H1 (cell line): Measurements from ENCODE around the gene STX18. TPM values are rescaled to one million over a fixed set of nuclear protein-coding genes. Genes with fewer than 3 reads are reported as not detected.
A peak's percentile ranks its signal among the peaks of the same experiment; 100 is the strongest.

Experiments
- CTCF ChIA-PET: fragments of 300-600 bp; sonication (Branson Sonifier 250); formaldehyde crosslinking; loops from one replicate; lab custom pipeline; 2021; ENCODE audit not compliant: partially characterized antibody; lab: Charles Lee
- POLR2A ChIA-PET: fragments of 300-600 bp; sonication (Branson Sonifier 250); formaldehyde crosslinking; loops from one replicate; lab custom pipeline; 2021; ENCODE audit warnings: inconsistent platforms; ENCODE audit not compliant: partially characterized antibody; lab: Charles Lee
- DNase-seq, 2 experiments: peaks; one replicate each; pipeline versions ENCODE4 v3.0.0 to v3.0.0-alpha.2; 2010 to 2022; ENCODE audit warnings: low spot score in 2 of 2, low read depth in 1 of 2, mixed read lengths in 1 of 2
- FAIRE-seq: peaks from 2 replicates; lab custom pipeline; 2011; peaks lifted over from hg19 to GRCh38; lab: Jason Lieb, UNC
- H2AFZ ChIP-seq: 2 replicates; pipeline ENCODE4 v1.8.1; 2012; ENCODE audit warnings: low read length, inconsistent platforms
- H2AK5ac ChIP-seq: 2 replicates; pipeline ENCODE4 v1.6.1; 2013; ENCODE audit warnings: low read depth, low read length
- H2BK120ac ChIP-seq: replicated peaks from 2 replicates; pipeline ENCODE3; 2013; ENCODE audit warnings: low read depth, low read length, inconsistent platforms
- H2BK12ac ChIP-seq: 2 replicates; pipeline ENCODE4 v1.6.1; 2013; ENCODE audit warnings: low read depth, low read length
- H2BK15ac ChIP-seq: 2 replicates; pipeline ENCODE4 v1.6.1; 2013; ENCODE audit warnings: low read length
- H2BK20ac ChIP-seq: 2 replicates; pipeline ENCODE4 v1.6.1; 2013; ENCODE audit warnings: low read length
- H2BK5ac ChIP-seq: 2 replicates; pipeline ENCODE4 v1.6.1; 2013; ENCODE audit warnings: low read depth, low read length
- H3K14ac ChIP-seq: 2 replicates; pipeline ENCODE4 v1.6.1; 2013; ENCODE audit warnings: inconsistent platforms; ENCODE audit not compliant: insufficient read length
- H3K18ac ChIP-seq: 2 replicates; pipeline ENCODE4 v1.6.1; 2013; ENCODE audit warnings: low read length; ENCODE audit errors: extremely low read depth
- H3K23ac ChIP-seq: 2 replicates; pipeline ENCODE4 v1.6.1; 2013; ENCODE audit warnings: inconsistent platforms; ENCODE audit not compliant: insufficient read length
- H3K23me2 ChIP-seq: 2 replicates; pipeline ENCODE4 v1.6.1; 2013; ENCODE audit warnings: low read depth, low read length
- H3K27ac ChIP-seq: 2 replicates; pipeline ENCODE4 v1.6.1; 2011; ENCODE audit warnings: low read depth, low read length, inconsistent platforms
- H3K27me3 ChIP-seq, 4 experiments: replicated peaks in 1 of 4; 1 replicate in 1 of 4; 2 replicates in 3 of 4; pipeline versions ENCODE4 v1.6.1 to v1.8.1; 2011 to 2013; ENCODE audit warnings: low read length in 3 of 4, mild to moderate bottlenecking in 3 of 4, inconsistent platforms in 2 of 4, mixed read lengths in 2 of 4, moderate library complexity in 1 of 4; ENCODE audit not compliant: control insufficient read depth in 3 of 4, insufficient read depth in 3 of 4; ENCODE audit errors: extremely low read depth in 1 of 4
- H3K36me3 ChIP-seq, 4 experiments: 2 replicates each; pipeline versions ENCODE4 v1.6.1 to v1.8.1; 2011 to 2013; ENCODE audit warnings: mild to moderate bottlenecking in 4 of 4, low read length in 3 of 4, moderate library complexity in 2 of 4, control low read depth in 1 of 4, inconsistent platforms in 1 of 4; ENCODE audit not compliant: insufficient read depth in 4 of 4, control insufficient read depth in 2 of 4
- H3K4ac ChIP-seq: replicated peaks from 2 replicates; pipeline ENCODE3; 2013; ENCODE audit warnings: low read length, low read depth, mixed read lengths, inconsistent platforms; ENCODE audit not compliant: insufficient read length
- H3K4me1 ChIP-seq, 4 experiments: replicated peaks in 1 of 4; 1 replicate in 1 of 4; 2 replicates in 3 of 4; pipeline versions ENCODE4 v1.6.1 to v1.8.1; 2011 to 2013; ENCODE audit warnings: low read length in 3 of 4, inconsistent platforms in 2 of 4, mixed read lengths in 1 of 4; ENCODE audit not compliant: insufficient read depth in 4 of 4, control insufficient read depth in 3 of 4
- H3K4me2 ChIP-seq, 2 experiments: 2 replicates each; pipeline versions ENCODE4 v1.6.1 to v1.8.1; 2011 to 2013; ENCODE audit warnings: low read depth in 2 of 2, low read length in 2 of 2, control low read depth in 1 of 2, inconsistent platforms in 1 of 2, mild to moderate bottlenecking in 1 of 2; ENCODE audit not compliant: insufficient read depth in 1 of 2
- H3K4me3 ChIP-seq, 4 experiments: fragments of 200-600, 300-600 bp in 1 of 4; sonication (generic), shearing (Covaris generic), sonication (Bioruptor Twin) in 1 of 4; 2 replicates each; pipeline versions ENCODE4 v1.5.1 to v1.8.1; 2011 to 2016; ENCODE audit warnings: low read length in 4 of 4, low read depth in 3 of 4, control low read depth in 2 of 4, inconsistent platforms in 2 of 4, mild to moderate bottlenecking in 2 of 4, mixed read lengths in 1 of 4, moderate library complexity in 1 of 4; ENCODE audit not compliant: insufficient read depth in 2 of 4; ENCODE audit errors: extremely low read depth in 1 of 4
- H3K56ac ChIP-seq: replicated peaks from 2 replicates; pipeline ENCODE3; 2013; ENCODE audit warnings: low read depth, mild to moderate bottlenecking, mixed read lengths, low read length, inconsistent platforms; ENCODE audit not compliant: insufficient read length
- H3K79me1 ChIP-seq: 2 replicates; pipeline ENCODE4 v1.6.1; 2013; ENCODE audit warnings: low read depth, low read length, control low read depth
- H3K79me2 ChIP-seq, 2 experiments: 2 replicates each; pipeline versions ENCODE4 v1.6.1 to v1.8.1; 2012 to 2013; ENCODE audit warnings: low read length in 2 of 2, mild to moderate bottlenecking in 2 of 2, inconsistent platforms in 1 of 2; ENCODE audit not compliant: insufficient read depth in 2 of 2, control insufficient read depth in 1 of 2
- H3K9ac ChIP-seq, 4 experiments: replicated peaks in 1 of 4; 1 replicate in 1 of 4; 2 replicates in 3 of 4; pipeline versions ENCODE4 v1.6.1 to v1.8.1; 2011 to 2013; ENCODE audit warnings: low read depth in 3 of 4, low read length in 3 of 4, control low read depth in 2 of 4, mild to moderate bottlenecking in 2 of 4, moderate library complexity in 2 of 4, inconsistent platforms in 1 of 4; ENCODE audit errors: extremely low read depth in 1 of 4
- H3K9me3 ChIP-seq, 2 experiments: 2 replicates each; pipeline versions ENCODE4 v1.6.1 to v1.8.1; 2012 to 2013; ENCODE audit warnings: mild to moderate bottlenecking in 2 of 2, moderate library complexity in 2 of 2, control low read depth in 1 of 2, inconsistent platforms in 1 of 2, low read depth in 1 of 2, low read length in 1 of 2, mixed read lengths in 1 of 2; ENCODE audit not compliant: insufficient read depth in 2 of 2
- H4K20me1 ChIP-seq, 2 experiments: replicated peaks in 1 of 2; 2 replicates each; pipeline versions ENCODE3 to v1.8.1; 2011 to 2013; ENCODE audit warnings: inconsistent platforms in 2 of 2, low read length in 2 of 2, mild to moderate bottlenecking in 1 of 2; ENCODE audit not compliant: insufficient read depth in 2 of 2, control insufficient read depth in 1 of 2
- H4K5ac ChIP-seq: 2 replicates; pipeline ENCODE4 v1.6.1; 2013; ENCODE audit warnings: low read length, low read depth, mixed read lengths, inconsistent platforms; ENCODE audit not compliant: insufficient read length
- H4K8ac ChIP-seq: 2 replicates; pipeline ENCODE4 v1.8.0; 2013; ENCODE audit warnings: mild to moderate bottlenecking, moderate library complexity, low read length, inconsistent platforms; ENCODE audit not compliant: insufficient read depth; ENCODE audit errors: extremely low read depth
- H4K91ac ChIP-seq: replicated peaks from 2 replicates; pipeline ENCODE3; 2013; ENCODE audit warnings: low read length, mixed read lengths, inconsistent platforms; ENCODE audit not compliant: insufficient read length
- CREB1 ChIP-seq: IDR thresholded peaks from 2 replicates; pipeline ENCODE4 v1.6.1; 2012; ENCODE audit warnings: inconsistent platforms
- CTBP2 ChIP-seq: IDR thresholded peaks from 2 replicates; pipeline ENCODE4 v1.7.0; 2011; ENCODE audit warnings: borderline replicate concordance, mild to moderate bottlenecking, moderate library complexity, mixed read lengths, low read length; ENCODE audit not compliant: insufficient read depth, insufficient read length
- E2F6 ChIP-seq: IDR thresholded peaks from 2 replicates; pipeline ENCODE4 v1.6.1; 2012; ENCODE audit warnings: inconsistent platforms
- EGR1 ChIP-seq: IDR thresholded peaks from 2 replicates; pipeline ENCODE4 v1.6.1; 2011; ENCODE audit warnings: low read depth, low read length, borderline replicate concordance
- EP300 ChIP-seq, 2 experiments: IDR thresholded peaks; 1 replicate in 1 of 2; 2 replicates in 1 of 2; pipeline ENCODE4 v1.6.1; 2011 to 2012; ENCODE audit warnings: low read depth in 2 of 2, low read length in 2 of 2, mild to moderate bottlenecking in 2 of 2, borderline replicate concordance in 1 of 2, inconsistent platforms in 1 of 2, moderate library complexity in 1 of 2
- KDM1A ChIP-seq: fragments of 200-600, 300-600 bp; sonication (generic); IDR thresholded peaks from 2 replicates; pipeline ENCODE4 v1.7.1; 2016; ENCODE audit warnings: mild to moderate bottlenecking, low read length, borderline replicate concordance
- MAFK ChIP-seq: IDR thresholded peaks from 2 replicates; pipeline ENCODE4 v1.6.1; 2012; ENCODE audit warnings: low read depth, mild to moderate bottlenecking, improper control_type of control experiment, low read length
- MAX ChIP-seq: IDR thresholded peaks from 2 replicates; pipeline ENCODE4 v1.6.1; 2012; ENCODE audit warnings: inconsistent platforms
- SRF ChIP-seq: IDR thresholded peaks from 2 replicates; pipeline ENCODE4 v1.6.1; 2011; ENCODE audit warnings: mild to moderate bottlenecking, low read depth, low read length, moderate library complexity
- TEAD4 ChIP-seq: IDR thresholded peaks from 2 replicates; pipeline ENCODE4 v1.6.1; 2012; ENCODE audit warnings: low read depth, low read length, inconsistent platforms, mixed read lengths
- WGBS, 2 experiments: shearing (Covaris generic) in 1 of 2; methylation state at CpG; one replicate each; pipeline versions ENCODE4 v1.1.6 to v1.1.7; 2013 to 2015; ENCODE audit warnings: low lambda C conversion rate in 2 of 2, mixed read lengths in 2 of 2, inconsistent platforms in 1 of 2, low coverage in 1 of 2, missing lambda C conversion rate in 1 of 2; ENCODE audit not compliant: insufficient replicate concordance in 2 of 2, insufficient coverage in 1 of 2, insufficient read length in 1 of 2; ENCODE audit errors: extremely low coverage in 1 of 2, missing lambda C conversion rate in 1 of 2; 5-methylcytosine and 5-hydroxymethylcytosine counted together
- polyA plus RNA-seq, 7 experiments: library from polyadenylated mRNA; depleted of rRNA in 3 of 7; stranded (reverse) in 5 of 7; unstranded in 2 of 7; fragments of >200 nt in 5 of 7; fragments of 200-250 nt in 2 of 7; gene quantifications; 1 replicate in 5 of 7; 2 replicates in 1 of 7; 4 replicates in 1 of 7; pipeline versions ENCODE4 v1.2.1 to v1.2.3, GENCODE V29; 2011 to 2013; ENCODE audit warnings: missing spikeins in 2 of 7, mixed read lengths in 2 of 7
- total RNA-seq: library from RNA; stranded (reverse); fragmentation: NEBNext Ultra II Directional; extraction: Animal tissue kit (Norgen Biotek cat#: 25700); gene quantifications from 2 replicates; pipeline ENCODE4 v1.2.1, GENCODE V29; 2021

Gene STX18
- total and polyA plus RNA-seq, 2 of the 8 experiments (the other 6 are each of a cell fraction or from before 2014, with no cell fraction given) = 14.6 to 18.3 TPM

- Histone ChIP-seq H3K36me3 (peaks cover 3 to 19% (median 13%) of the 10 kb centered on the region in 4 experiments; a peak in 6 of 8 replicates), H3K18ac (no peak overlapping the region), H2AFZ (no peak overlapping the region), H3K27ac (no peak overlapping the region), H2BK5ac (no peak overlapping the region), H3K4me3 (no peak overlapping the region), H2BK15ac (no peak overlapping the region), H3K79me2 (no peaks in the 10 kb centered on the region), H3K56ac (no peak overlapping the region), H3K27me3 (no peaks in the 10 kb centered on the region), H3K9ac (no peak overlapping the region), H2BK12ac (no peak overlapping the region), H4K8ac (no peak overlapping the region), H3K4me2 (no peak overlapping the region), H3K4me1 (peaks cover 7 to 30% (median 21%) of the 10 kb centered on the region in 4 experiments), H3K14ac (no peak overlapping the region), H3K9me3 (no peaks in the 10 kb centered on the region), H3K23ac (no peak overlapping the region), H2BK120ac (no peak overlapping the region), H2AK5ac (no peak overlapping the region), H3K23me2 (no peaks in the 10 kb centered on the region), H3K4ac (no peak overlapping the region), H3K79me1 (no peaks in the 10 kb centered on the region), H4K5ac (no peak overlapping the region), H2BK20ac (no peak overlapping the region), H4K20me1 (no peaks in the 10 kb centered on the region), H4K91ac (no peak overlapping the region)
- ChIA-PET CTCF (interaction anchor here (0.9 to 2.1 kb wide), 4 partner anchors 9 to 37 kb away, joined by 3 to 22 read pairs (median 4); no protein-coding TSS in a partner anchor), POLR2A (no interaction called here)
- WGBS, 2 experiments = 97% methylated on average over 11 of the region's 11 CpGs; no CpG with 5 or more reads in 1 of the 2 experiments
- FAIRE-seq (no peak), DNase-seq (peak in 1 of 2 experiments; percentile 28)
- TF ChIP-seq TEAD4 = no peak
- TF ChIP-seq CREB1 = no peak
- TF ChIP-seq E2F6 = no peak
- no peak for TF ChIP-seq CTBP2
- TF ChIP-seq MAFK = no peak
- no peak for TF ChIP-seq KDM1A
- TF ChIP-seq EGR1 = no peak
- no peak for TF ChIP-seq SRF
- TF ChIP-seq EP300 (IDR thresholded peaks at IDR 0.05; ENCODE audit: borderline replicate concordance in 1 of 2, low read depth in 2 of 2, low read length in 2 of 2) = no peak
- TF ChIP-seq MAX = no peak
Measured at GRCh38 chr4:4421356-4421755, 120.5 kb downstream of the STX18 start.
